ENCODE data around the gene KCNMA1. TPM values are rescaled to one million over a fixed set of nuclear protein-coding genes. Genes with fewer than 3 reads are reported as not detected.

KCNMA1 gene
- total and polyA plus RNA-seq, 9 of the 15 experiments (the other 6 are each of a cell fraction or from before 2014, with no cell fraction given): 0.01 to 0.95 (median 0.15) TPM; not detected in 4

DNA sequence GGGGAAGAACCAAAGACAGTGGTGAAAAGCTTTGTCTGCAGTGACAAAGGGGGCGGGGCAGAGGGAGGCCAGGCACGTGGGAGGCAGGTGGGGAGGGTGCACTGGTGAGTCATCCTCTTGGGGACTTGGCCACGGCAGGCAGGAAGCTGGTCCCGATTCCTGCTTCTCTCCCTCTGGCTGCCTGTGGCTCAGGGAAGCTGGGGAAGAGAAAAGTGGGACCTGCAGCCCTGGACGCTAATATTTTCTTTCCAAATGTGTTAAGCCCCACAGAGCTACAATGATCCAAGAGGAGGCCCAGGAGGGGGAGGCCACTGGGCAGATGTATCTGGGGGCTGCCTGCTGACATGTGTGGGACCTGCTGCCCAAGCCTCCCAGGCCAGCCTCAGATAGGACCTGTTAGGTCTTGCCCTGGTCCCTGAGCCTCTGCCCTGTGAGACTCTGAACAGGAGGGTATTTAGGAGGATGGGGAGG is 231.8 kb downstream of the KCNMA1 start (continued):
- TF ChIP-seq BRCA1 (IDR thresholded peaks at IDR 0.05) (no peak), BRCA1 (CRISPR knock-in tag; IDR thresholded peaks at IDR 0.05) (no peak), HMGN3 (IDR thresholded peaks at IDR 0.05; ENCODE audit: borderline replicate concordance, extremely low read depth, insufficient read length, low read depth, low read length) (no peak), KDM1A (IDR thresholded peaks at IDR 0.05) (peak; percentile 26 to 43; a peak in 2 of 4 replicates), ZNF584 (CRISPR knock-in tag; IDR thresholded peaks at IDR 0.05; ENCODE audit: low read depth) (no peak), RB1 (IDR thresholded peaks at IDR 0.05; ENCODE audit: low read depth) (no peak), CREM (IDR thresholded peaks at IDR 0.05; ENCODE audit: low read depth) (peak; percentile 34; the same call in 1 of the 2 replicates), JUND (IDR thresholded peaks at IDR 0.05; ENCODE audit: borderline replicate concordance, low read depth, low read length) (peak; percentile 98), JUND (tag; IDR thresholded peaks at IDR 0.05; ENCODE audit: borderline replicate concordance, low read depth, low read length) (peak; percentile 98; the same call in 2 of the 3 replicates), DPF2 (IDR thresholded peaks at IDR 0.05) (0 out of 2 replicates have a peak, but pooled peaks have one; percentile 22)
- TF ChIP-seq, protein P1, sequence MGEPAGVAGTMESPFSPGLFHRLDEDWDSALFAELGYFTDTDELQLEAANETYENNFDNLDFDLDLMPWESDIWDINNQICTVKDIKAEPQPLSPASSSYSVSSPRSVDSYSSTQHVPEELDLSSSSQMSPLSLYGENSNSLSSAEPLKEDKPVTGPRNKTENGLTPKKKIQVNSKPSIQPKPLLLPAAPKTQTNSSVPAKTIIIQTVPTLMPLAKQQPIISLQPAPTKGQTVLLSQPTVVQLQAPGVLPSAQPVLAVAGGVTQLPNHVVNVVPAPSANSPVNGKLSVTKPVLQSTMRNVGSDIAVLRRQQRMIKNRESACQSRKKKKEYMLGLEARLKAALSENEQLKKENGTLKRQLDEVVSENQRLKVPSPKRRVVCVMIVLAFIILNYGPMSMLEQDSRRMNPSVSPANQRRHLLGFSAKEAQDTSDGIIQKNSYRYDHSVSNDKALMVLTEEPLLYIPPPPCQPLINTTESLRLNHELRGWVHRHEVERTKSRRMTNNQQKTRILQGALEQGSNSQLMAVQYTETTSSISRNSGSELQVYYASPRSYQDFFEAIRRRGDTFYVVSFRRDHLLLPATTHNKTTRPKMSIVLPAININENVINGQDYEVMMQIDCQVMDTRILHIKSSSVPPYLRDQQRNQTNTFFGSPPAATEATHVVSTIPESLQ (CRISPR knock-in tag; IDR thresholded peaks at IDR 0.05): no peak
- TF ChIP-seq, protein P2, sequence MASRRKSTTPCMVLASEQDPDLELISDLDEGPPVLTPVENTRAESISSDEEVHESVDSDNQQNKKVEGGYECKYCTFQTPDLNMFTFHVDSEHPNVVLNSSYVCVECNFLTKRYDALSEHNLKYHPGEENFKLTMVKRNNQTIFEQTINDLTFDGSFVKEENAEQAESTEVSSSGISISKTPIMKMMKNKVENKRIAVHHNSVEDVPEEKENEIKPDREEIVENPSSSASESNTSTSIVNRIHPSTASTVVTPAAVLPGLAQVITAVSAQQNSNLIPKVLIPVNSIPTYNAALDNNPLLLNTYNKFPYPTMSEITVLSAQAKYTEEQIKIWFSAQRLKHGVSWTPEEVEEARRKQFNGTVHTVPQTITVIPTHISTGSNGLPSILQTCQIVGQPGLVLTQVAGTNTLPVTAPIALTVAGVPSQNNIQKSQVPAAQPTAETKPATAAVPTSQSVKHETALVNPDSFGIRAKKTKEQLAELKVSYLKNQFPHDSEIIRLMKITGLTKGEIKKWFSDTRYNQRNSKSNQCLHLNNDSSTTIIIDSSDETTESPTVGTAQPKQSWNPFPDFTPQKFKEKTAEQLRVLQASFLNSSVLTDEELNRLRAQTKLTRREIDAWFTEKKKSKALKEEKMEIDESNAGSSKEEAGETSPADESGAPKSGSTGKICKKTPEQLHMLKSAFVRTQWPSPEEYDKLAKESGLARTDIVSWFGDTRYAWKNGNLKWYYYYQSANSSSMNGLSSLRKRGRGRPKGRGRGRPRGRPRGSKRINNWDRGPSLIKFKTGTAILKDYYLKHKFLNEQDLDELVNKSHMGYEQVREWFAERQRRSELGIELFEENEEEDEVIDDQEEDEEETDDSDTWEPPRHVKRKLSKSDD (conservative IDR thresholded peaks at IDR 0.05; ENCODE audit: low read length): no peak
- TF ChIP-seq, protein P3, sequence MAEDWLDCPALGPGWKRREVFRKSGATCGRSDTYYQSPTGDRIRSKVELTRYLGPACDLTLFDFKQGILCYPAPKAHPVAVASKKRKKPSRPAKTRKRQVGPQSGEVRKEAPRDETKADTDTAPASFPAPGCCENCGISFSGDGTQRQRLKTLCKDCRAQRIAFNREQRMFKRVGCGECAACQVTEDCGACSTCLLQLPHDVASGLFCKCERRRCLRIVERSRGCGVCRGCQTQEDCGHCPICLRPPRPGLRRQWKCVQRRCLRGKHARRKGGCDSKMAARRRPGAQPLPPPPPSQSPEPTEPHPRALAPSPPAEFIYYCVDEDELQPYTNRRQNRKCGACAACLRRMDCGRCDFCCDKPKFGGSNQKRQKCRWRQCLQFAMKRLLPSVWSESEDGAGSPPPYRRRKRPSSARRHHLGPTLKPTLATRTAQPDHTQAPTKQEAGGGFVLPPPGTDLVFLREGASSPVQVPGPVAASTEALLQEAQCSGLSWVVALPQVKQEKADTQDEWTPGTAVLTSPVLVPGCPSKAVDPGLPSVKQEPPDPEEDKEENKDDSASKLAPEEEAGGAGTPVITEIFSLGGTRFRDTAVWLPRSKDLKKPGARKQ (CRISPR knock-in tag; IDR thresholded peaks at IDR 0.05): no peak
- TF ChIP-seq, protein P4, sequence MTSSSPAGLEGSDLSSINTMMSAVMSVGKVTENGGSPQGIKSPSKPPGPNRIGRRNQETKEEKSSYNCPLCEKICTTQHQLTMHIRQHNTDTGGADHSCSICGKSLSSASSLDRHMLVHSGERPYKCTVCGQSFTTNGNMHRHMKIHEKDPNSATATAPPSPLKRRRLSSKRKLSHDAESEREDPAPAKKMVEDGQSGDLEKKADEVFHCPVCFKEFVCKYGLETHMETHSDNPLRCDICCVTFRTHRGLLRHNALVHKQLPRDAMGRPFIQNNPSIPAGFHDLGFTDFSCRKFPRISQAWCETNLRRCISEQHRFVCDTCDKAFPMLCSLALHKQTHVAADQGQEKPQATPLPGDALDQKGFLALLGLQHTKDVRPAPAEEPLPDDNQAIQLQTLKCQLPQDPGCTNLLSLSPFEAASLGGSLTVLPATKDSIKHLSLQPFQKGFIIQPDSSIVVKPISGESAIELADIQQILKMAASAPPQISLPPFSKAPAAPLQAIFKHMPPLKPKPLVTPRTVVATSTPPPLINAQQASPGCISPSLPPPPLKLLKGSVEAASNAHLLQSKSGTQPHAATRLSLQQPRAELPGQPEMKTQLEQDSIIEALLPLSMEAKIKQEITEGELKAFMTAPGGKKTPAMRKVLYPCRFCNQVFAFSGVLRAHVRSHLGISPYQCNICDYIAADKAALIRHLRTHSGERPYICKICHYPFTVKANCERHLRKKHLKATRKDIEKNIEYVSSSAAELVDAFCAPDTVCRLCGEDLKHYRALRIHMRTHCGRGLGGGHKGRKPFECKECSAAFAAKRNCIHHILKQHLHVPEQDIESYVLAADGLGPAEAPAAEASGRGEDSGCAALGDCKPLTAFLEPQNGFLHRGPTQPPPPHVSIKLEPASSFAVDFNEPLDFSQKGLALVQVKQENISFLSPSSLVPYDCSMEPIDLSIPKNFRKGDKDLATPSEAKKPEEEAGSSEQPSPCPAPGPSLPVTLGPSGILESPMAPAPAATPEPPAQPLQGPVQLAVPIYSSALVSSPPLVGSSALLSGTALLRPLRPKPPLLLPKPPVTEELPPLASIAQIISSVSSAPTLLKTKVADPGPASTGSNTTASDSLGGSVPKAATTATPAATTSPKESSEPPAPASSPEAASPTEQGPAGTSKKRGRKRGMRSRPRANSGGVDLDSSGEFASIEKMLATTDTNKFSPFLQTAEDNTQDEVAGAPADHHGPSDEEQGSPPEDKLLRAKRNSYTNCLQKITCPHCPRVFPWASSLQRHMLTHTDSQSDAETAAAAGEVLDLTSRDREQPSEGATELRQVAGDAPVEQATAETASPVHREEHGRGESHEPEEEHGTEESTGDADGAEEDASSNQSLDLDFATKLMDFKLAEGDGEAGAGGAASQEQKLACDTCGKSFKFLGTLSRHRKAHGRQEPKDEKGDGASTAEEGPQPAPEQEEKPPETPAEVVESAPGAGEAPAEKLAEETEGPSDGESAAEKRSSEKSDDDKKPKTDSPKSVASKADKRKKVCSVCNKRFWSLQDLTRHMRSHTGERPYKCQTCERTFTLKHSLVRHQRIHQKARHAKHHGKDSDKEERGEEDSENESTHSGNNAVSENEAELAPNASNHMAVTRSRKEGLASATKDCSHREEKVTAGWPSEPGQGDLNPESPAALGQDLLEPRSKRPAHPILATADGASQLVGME (CRISPR knock-in tag; IDR thresholded peaks at IDR 0.05): no peak
